GM19324 (cell line): Measurements from ENCODE around the gene HOXA6.

Experiments used
- ATAC-seq: cut with Tn5 transposase; IDR thresholded peaks from one replicate; pipeline ENCODE4 v1.9.1; 2021; ENCODE audit warnings: mild to moderate bottlenecking, moderate library complexity; ENCODE audit not compliant: unreplicated experiment, low FRiP score

HOXA6 gene

GRCh38 chr7:27112955-27113949, 34.3 kb downstream of the HOXA6 start:
- ATAC-seq: no peak

GRCh38 chr7:27112361-27112760, 35.2 kb downstream of the HOXA6 start:
- no peak for ATAC-seq

- ATAC-seq: no peak
These were observed 35.8 kb downstream of the HOXA6 start for GRCh38 chr7:27111751-27112277.

- ATAC-seq: no peak
These were observed 36.4 kb downstream of the HOXA6 start for GRCh38 chr7:27111042-27111750.

- ATAC-seq: no peak
These were observed 37.2 kb downstream of the HOXA6 start for GRCh38 chr7:27110186-27111031.

- ATAC-seq: no peak
These were observed 37.9 kb downstream of the HOXA6 start for GRCh38 chr7:27109466-27110185.

GRCh38 chr7:27108390-27109127, 39.0 kb downstream of the HOXA6 start:
- no peak for ATAC-seq

- no peak for ATAC-seq
These were observed 39.9 kb downstream of the HOXA6 start for GRCh38 chr7:27107391-27108381.

- no peak for ATAC-seq
These were observed 40.7 kb downstream of the HOXA6 start for GRCh38 chr7:27106901-27107240.

GRCh38 chr7:27106181-27106900, 41.2 kb downstream of the HOXA6 start:
- ATAC-seq: no peak

- no peak for ATAC-seq
These were observed 42.1 kb downstream of the HOXA6 start for GRCh38 chr7:27105301-27106031.

- no peak for ATAC-seq
These were observed 43.1 kb downstream of the HOXA6 start for GRCh38 chr7:27104341-27105058.

GRCh38 chr7:27103489-27104226, 43.9 kb downstream of the HOXA6 start:
- ATAC-seq: no peak

- no peak for ATAC-seq
These were observed 44.8 kb downstream of the HOXA6 start, which contains the start of gene HOXA2 for GRCh38 chr7:27102581-27103442. TSS of gene HOXA2 (minus strand) at chr7:27102683. CDS start at chr7:27102500, 183 bp downstream.
